K562 (cell line): ENCODE data around the gene HDAC2. TPM values are rescaled to one million over a fixed set of nuclear protein-coding genes. Genes with fewer than 3 reads are reported as not detected.

Experiments used
- ADNP ChIP-seq: fragments of 200-800 bp; sonication (Bioruptor generic); IDR thresholded peaks from 2 replicates; pipeline ENCODE4 v1.6.1; 2016; ENCODE audit warnings: missing genetic modification characterization, missing compliant biosample characterization
- CEBPB ChIP-seq: fragments of 450-650 bp; IDR thresholded peaks from 2 replicates; pipeline ENCODE4 v1.6.1; 2016; ENCODE audit warnings: missing genetic modification characterization, missing compliant biosample characterization
- CUX1 ChIP-seq: fragments of 200-800 bp; sonication (Bioruptor generic); IDR thresholded peaks from 2 replicates; pipeline ENCODE4 v1.6.1; 2016; ENCODE audit warnings: missing genetic modification characterization, missing compliant biosample characterization
- DACH1 ChIP-seq: fragments of 450-650 bp; IDR thresholded peaks from 2 replicates; pipeline ENCODE4 v1.6.1; 2018; ENCODE audit not compliant: partially characterized antibody
- ELF4 ChIP-seq: fragments of 450-650 bp; formaldehyde crosslinking; IDR thresholded peaks from 2 replicates; pipeline ENCODE4 v1.4.0; 2022; ENCODE audit warnings: missing genetic modification characterization
- IRF2 ChIP-seq: sonication (generic); formaldehyde crosslinking; IDR thresholded peaks from 2 replicates; pipeline ENCODE4 v1.8.1; 2022; ENCODE audit warnings: mild to moderate bottlenecking, missing genetic modification reagents
- MEF2A ChIP-seq: IDR thresholded peaks from 2 replicates; pipeline ENCODE4 v1.6.1; 2011; ENCODE audit warnings: low read depth, mild to moderate bottlenecking, low read length, moderate library complexity; ENCODE audit not compliant: control insufficient read depth
- PHTF2 ChIP-seq: fragments of 250-450 bp; sonication (Bioruptor Pico); IDR thresholded peaks from 2 replicates; pipeline ENCODE4 v1.5.0; 2021; ENCODE audit warnings: mild to moderate bottlenecking
- SRSF9 ChIP-seq: fragments of 200-400 bp; formaldehyde crosslinking; IDR thresholded peaks from 2 replicates; pipeline ENCODE4 v1.6.1; 2017; ENCODE audit warnings: low read depth, low read length, borderline replicate concordance
- TEAD2 ChIP-seq: fragments of 450-650 bp; IDR thresholded peaks from 2 replicates; pipeline ENCODE4 v1.6.1; 2016; ENCODE audit warnings: missing genetic modification characterization, control low read depth, missing compliant biosample characterization
- ZC3H8 ChIP-seq: fragments of 450-650 bp; IDR thresholded peaks from 2 replicates; pipeline ENCODE4 v1.6.1; 2017
- ZNF253 ChIP-seq: fragments of 250-450 bp; sonication (Bioruptor Pico); conservative IDR thresholded peaks from 2 replicates; pipeline ENCODE4 v1.6.1; 2021; ENCODE audit warnings: mild to moderate bottlenecking
- ZNF347 ChIP-seq: fragments of 450-650 bp; formaldehyde crosslinking; IDR thresholded peaks from 2 replicates; pipeline ENCODE4 v1.4.0; 2020; ENCODE audit warnings: low read depth, mild to moderate bottlenecking, moderate library complexity
- ZNF444 ChIP-seq: fragments of 250-450 bp; sonication (Bioruptor Pico); IDR thresholded peaks from 2 replicates; pipeline ENCODE4 v1.4.0; 2020; ENCODE audit warnings: mild to moderate bottlenecking, moderate library complexity
- ZNF77 ChIP-seq: fragments of 250-450 bp; sonication (Bioruptor Pico); IDR thresholded peaks from 2 replicates; pipeline ENCODE4 v1.5.0; 2020
- polyA plus RNA-seq, 8 experiments: library from polyadenylated mRNA; depleted of rRNA in 4 of 8; stranded (reverse) in 5 of 8; unstranded in 3 of 8; fragments of >200 nt; fragmentation: Nextera tagmentation in 2 of 8; fragmentation: Illumina TruSeq in 1 of 8; extraction: Ambion mirVana in 2 of 8; extraction: Trizol in 1 of 8; gene quantifications; 2 replicates each; pipeline versions ENCODE4 v1.2.1 to v1.2.3, GENCODE V29; 2011 to 2014; ENCODE audit warnings: inconsistent platforms in 1 of 8, missing spikeins in 1 of 8
- total RNA-seq, 7 experiments: library from RNA; depleted of rRNA in 6 of 7; stranded (reverse); fragments of >200 nt in 6 of 7; fragmentation: Illumina TruSeq in 2 of 7; extraction: Trizol in 2 of 7; gene quantifications; 2 replicates each; pipeline versions ENCODE4 v1.2.1 to v1.2.3, GENCODE V29; 2011 to 2021; ENCODE audit warnings: low replicate concordance in 1 of 7
- TF ChIP-seq, protein P1 (sequence below): sonication (generic); formaldehyde crosslinking; IDR thresholded peaks from 2 replicates; pipeline ENCODE4 v1.8.0; 2023; ENCODE audit warnings: missing genetic modification reagents, mild to moderate bottlenecking, borderline replicate concordance
- TF ChIP-seq, protein P2 (sequence below): fragments of 450-650 bp; IDR thresholded peaks from 2 replicates; pipeline ENCODE4 v1.6.1; 2017; ENCODE audit warnings: antibody characterized with exemption

HDAC2 gene
- total and polyA plus RNA-seq, 9 of the 15 experiments (the other 6 are each of a cell fraction or from before 2014, with no cell fraction given): 67.0 to 277 (median 151) TPM

- TF ChIP-seq, protein P1, sequence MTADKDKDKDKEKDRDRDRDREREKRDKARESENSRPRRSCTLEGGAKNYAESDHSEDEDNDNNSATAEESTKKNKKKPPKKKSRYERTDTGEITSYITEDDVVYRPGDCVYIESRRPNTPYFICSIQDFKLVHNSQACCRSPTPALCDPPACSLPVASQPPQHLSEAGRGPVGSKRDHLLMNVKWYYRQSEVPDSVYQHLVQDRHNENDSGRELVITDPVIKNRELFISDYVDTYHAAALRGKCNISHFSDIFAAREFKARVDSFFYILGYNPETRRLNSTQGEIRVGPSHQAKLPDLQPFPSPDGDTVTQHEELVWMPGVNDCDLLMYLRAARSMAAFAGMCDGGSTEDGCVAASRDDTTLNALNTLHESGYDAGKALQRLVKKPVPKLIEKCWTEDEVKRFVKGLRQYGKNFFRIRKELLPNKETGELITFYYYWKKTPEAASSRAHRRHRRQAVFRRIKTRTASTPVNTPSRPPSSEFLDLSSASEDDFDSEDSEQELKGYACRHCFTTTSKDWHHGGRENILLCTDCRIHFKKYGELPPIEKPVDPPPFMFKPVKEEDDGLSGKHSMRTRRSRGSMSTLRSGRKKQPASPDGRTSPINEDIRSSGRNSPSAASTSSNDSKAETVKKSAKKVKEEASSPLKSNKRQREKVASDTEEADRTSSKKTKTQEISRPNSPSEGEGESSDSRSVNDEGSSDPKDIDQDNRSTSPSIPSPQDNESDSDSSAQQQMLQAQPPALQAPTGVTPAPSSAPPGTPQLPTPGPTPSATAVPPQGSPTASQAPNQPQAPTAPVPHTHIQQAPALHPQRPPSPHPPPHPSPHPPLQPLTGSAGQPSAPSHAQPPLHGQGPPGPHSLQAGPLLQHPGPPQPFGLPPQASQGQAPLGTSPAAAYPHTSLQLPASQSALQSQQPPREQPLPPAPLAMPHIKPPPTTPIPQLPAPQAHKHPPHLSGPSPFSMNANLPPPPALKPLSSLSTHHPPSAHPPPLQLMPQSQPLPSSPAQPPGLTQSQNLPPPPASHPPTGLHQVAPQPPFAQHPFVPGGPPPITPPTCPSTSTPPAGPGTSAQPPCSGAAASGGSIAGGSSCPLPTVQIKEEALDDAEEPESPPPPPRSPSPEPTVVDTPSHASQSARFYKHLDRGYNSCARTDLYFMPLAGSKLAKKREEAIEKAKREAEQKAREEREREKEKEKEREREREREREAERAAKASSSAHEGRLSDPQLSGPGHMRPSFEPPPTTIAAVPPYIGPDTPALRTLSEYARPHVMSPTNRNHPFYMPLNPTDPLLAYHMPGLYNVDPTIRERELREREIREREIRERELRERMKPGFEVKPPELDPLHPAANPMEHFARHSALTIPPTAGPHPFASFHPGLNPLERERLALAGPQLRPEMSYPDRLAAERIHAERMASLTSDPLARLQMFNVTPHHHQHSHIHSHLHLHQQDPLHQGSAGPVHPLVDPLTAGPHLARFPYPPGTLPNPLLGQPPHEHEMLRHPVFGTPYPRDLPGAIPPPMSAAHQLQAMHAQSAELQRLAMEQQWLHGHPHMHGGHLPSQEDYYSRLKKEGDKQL: no peak
- TF ChIP-seq ZNF444 (CRISPR knock-in tag) (no peak), ADNP (no peak), ELF4 (CRISPR knock-in tag) (no peak), DACH1 (no peak), CUX1 (CRISPR knock-in tag) (no peak), ZC3H8 (no peak), CEBPB (tag) (no peak), ZNF77 (CRISPR knock-in tag) (no peak), SRSF9 (no peak), ZNF253 (CRISPR knock-in tag) (no peak), ZNF347 (CRISPR knock-in tag) (no peak), IRF2 (CRISPR knock-in tag) (no peak), TEAD2 (no peak), MEF2A (no peak), PHTF2 (no peak)
- TF ChIP-seq, protein P2, sequence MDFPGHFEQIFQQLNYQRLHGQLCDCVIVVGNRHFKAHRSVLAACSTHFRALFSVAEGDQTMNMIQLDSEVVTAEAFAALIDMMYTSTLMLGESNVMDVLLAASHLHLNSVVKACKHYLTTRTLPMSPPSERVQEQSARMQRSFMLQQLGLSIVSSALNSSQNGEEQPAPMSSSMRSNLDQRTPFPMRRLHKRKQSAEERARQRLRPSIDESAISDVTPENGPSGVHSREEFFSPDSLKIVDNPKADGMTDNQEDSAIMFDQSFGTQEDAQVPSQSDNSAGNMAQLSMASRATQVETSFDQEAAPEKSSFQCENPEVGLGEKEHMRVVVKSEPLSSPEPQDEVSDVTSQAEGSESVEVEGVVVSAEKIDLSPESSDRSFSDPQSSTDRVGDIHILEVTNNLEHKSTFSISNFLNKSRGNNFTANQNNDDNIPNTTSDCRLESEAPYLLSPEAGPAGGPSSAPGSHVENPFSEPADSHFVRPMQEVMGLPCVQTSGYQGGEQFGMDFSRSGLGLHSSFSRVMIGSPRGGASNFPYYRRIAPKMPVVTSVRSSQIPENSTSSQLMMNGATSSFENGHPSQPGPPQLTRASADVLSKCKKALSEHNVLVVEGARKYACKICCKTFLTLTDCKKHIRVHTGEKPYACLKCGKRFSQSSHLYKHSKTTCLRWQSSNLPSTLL: no peak
Observed at GRCh38 chr6:113920663-113921267, 50.2 kb downstream of the HDAC2 start (continued).
